ENCODE measurements around the gene ZNF584. TPM values are rescaled to one million over a fixed set of nuclear protein-coding genes. Genes with fewer than 3 reads are reported as not detected.

Gene ZNF584
- total and polyA plus RNA-seq, 10 of the 15 experiments (the other 5 are each of a cell fraction or from before 2014, with no cell fraction given) = 2.0 to 10.7 (median 6.3) TPM

DNA sequence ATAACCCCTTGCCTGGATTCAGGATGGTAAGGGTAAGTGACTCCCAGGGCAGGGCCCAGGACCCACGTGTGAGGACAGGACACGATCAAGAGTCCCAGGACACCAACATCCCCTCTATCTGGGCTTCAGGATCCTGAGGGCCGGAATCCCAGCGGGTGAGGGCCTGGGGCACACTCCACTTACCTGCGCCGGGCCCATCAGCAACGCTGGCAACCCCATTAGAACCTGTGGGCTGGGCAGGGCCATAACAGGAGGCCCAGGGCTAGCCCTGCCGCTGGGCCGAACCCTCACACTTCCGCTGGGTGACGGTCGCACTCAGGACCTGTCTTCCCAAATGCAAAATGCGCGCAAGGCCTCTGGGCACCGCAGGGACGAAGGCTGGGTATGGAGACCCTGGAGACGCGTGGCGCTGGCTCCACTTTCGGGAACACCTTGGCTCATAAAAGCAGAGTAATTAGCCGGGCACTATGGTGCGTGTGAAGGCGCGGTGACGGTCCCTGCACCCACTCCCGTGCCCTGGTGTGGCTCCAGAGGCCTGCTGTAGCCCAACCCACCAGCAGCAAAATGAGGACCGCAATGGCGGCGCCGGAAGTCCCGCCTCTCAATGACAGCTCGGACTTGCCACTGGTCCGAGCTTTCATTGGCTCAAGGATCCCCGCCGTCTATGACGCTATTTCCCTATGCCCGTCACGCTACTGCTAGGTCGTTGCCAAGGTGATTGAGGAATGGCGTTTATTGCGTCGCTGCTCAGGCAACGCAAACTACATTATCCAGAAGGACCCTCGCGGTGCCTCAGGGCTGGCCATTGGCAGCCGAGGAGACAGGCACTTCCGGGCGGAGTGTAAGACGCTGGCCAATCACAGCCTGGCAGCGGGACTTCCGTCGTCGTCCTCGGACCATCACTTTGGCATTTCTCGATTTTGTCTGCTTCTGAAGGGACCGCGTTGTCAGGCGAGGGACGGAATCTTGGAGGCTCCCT, 31.4 kb downstream of the ZNF584 start, which contains the start of gene ZNF132 (continued):
- TF ChIP-seq NFXL1 (IDR thresholded peaks at IDR 0.05; ENCODE audit: borderline replicate concordance) (no peak), SRF (IDR thresholded peaks at IDR 0.05; ENCODE audit: low read depth in 2 of 2, low read length in 2 of 2) (0 out of 4 replicates have a peak, but pooled peaks of 1 of the 2 experiments have one; percentile 3), SIX5 (IDR thresholded peaks at IDR 0.05; ENCODE audit: low read depth, low read length, severe bottlenecking) (peak; percentile 84), GABPA (IDR thresholded peaks at IDR 0.05; ENCODE audit: low read depth) (peak; percentile 91), YY1 (IDR thresholded peaks at IDR 0.05; ENCODE audit: low read depth, low read length) (peak; percentile 97), SREBF1 (IDR thresholded peaks at IDR 0.05; ENCODE audit: low read length) (peak; percentile 19; the same call in 1 of the 2 replicates), BMI1 (IDR thresholded peaks at IDR 0.05; ENCODE audit: borderline replicate concordance) (peak; percentile 92), IRF4 (IDR thresholded peaks at IDR 0.05; ENCODE audit: low read depth, low read length) (no peak), IKZF1 (conservative IDR thresholded peaks at IDR 0.05) (peak; percentile 64), NBN (IDR thresholded peaks at IDR 0.05) (0 out of 2 replicates have a peak, but pooled peaks have one; percentile 60), FOXM1 (IDR thresholded peaks at IDR 0.05; ENCODE audit: low read depth, low read length) (no peak), KLF5 (IDR thresholded peaks at IDR 0.05; ENCODE audit: partially characterized antibody) (no peak), TARDBP (IDR thresholded peaks at IDR 0.05; ENCODE audit: borderline replicate concordance) (0 out of 2 replicates have a peak, but pooled peaks have one; percentile 43)
- TF ChIP-seq, protein P1, sequence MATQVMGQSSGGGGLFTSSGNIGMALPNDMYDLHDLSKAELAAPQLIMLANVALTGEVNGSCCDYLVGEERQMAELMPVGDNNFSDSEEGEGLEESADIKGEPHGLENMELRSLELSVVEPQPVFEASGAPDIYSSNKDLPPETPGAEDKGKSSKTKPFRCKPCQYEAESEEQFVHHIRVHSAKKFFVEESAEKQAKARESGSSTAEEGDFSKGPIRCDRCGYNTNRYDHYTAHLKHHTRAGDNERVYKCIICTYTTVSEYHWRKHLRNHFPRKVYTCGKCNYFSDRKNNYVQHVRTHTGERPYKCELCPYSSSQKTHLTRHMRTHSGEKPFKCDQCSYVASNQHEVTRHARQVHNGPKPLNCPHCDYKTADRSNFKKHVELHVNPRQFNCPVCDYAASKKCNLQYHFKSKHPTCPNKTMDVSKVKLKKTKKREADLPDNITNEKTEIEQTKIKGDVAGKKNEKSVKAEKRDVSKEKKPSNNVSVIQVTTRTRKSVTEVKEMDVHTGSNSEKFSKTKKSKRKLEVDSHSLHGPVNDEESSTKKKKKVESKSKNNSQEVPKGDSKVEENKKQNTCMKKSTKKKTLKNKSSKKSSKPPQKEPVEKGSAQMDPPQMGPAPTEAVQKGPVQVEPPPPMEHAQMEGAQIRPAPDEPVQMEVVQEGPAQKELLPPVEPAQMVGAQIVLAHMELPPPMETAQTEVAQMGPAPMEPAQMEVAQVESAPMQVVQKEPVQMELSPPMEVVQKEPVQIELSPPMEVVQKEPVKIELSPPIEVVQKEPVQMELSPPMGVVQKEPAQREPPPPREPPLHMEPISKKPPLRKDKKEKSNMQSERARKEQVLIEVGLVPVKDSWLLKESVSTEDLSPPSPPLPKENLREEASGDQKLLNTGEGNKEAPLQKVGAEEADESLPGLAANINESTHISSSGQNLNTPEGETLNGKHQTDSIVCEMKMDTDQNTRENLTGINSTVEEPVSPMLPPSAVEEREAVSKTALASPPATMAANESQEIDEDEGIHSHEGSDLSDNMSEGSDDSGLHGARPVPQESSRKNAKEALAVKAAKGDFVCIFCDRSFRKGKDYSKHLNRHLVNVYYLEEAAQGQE (IDR thresholded peaks at IDR 0.05; ENCODE audit: low read depth, low read length) = no peak
- TF ChIP-seq, protein P2, sequence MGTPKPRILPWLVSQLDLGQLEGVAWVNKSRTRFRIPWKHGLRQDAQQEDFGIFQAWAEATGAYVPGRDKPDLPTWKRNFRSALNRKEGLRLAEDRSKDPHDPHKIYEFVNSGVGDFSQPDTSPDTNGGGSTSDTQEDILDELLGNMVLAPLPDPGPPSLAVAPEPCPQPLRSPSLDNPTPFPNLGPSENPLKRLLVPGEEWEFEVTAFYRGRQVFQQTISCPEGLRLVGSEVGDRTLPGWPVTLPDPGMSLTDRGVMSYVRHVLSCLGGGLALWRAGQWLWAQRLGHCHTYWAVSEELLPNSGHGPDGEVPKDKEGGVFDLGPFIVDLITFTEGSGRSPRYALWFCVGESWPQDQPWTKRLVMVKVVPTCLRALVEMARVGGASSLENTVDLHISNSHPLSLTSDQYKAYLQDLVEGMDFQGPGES (IDR thresholded peaks at IDR 0.05) = peak; percentile 40; the same call in 1 of the 2 replicates
- TF ChIP-seq, protein P3, sequence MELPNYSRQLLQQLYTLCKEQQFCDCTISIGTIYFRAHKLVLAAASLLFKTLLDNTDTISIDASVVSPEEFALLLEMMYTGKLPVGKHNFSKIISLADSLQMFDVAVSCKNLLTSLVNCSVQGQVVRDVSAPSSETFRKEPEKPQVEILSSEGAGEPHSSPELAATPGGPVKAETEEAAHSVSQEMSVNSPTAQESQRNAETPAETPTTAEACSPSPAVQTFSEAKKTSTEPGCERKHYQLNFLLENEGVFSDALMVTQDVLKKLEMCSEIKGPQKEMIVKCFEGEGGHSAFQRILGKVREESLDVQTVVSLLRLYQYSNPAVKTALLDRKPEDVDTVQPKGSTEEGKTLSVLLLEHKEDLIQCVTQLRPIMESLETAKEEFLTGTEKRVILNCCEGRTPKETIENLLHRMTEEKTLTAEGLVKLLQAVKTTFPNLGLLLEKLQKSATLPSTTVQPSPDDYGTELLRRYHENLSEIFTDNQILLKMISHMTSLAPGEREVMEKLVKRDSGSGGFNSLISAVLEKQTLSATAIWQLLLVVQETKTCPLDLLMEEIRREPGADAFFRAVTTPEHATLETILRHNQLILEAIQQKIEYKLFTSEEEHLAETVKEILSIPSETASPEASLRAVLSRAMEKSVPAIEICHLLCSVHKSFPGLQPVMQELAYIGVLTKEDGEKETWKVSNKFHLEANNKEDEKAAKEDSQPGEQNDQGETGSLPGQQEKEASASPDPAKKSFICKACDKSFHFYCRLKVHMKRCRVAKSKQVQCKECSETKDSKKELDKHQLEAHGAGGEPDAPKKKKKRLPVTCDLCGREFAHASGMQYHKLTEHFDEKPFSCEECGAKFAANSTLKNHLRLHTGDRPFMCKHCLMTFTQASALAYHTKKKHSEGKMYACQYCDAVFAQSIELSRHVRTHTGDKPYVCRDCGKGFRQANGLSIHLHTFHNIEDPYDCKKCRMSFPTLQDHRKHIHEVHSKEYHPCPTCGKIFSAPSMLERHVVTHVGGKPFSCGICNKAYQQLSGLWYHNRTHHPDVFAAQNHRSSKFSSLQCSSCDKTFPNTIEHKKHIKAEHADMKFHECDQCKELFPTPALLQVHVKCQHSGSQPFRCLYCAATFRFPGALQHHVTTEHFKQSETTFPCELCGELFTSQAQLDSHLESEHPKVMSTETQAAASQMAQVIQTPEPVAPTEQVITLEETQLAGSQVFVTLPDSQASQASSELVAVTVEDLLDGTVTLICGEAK (IDR thresholded peaks at IDR 0.05; ENCODE audit: borderline replicate concordance) = peak; percentile 90
- TF ChIP-seq, protein P4, sequence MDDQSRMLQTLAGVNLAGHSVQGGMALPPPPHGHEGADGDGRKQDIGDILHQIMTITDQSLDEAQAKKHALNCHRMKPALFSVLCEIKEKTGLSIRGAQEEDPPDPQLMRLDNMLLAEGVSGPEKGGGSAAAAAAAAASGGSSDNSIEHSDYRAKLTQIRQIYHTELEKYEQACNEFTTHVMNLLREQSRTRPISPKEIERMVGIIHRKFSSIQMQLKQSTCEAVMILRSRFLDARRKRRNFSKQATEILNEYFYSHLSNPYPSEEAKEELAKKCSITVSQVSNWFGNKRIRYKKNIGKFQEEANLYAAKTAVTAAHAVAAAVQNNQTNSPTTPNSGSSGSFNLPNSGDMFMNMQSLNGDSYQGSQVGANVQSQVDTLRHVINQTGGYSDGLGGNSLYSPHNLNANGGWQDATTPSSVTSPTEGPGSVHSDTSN (IDR thresholded peaks at IDR 0.05; ENCODE audit: insufficient replicate concordance, low read depth, low read length) = peak; percentile 80
- TF ChIP-seq, protein P5, sequence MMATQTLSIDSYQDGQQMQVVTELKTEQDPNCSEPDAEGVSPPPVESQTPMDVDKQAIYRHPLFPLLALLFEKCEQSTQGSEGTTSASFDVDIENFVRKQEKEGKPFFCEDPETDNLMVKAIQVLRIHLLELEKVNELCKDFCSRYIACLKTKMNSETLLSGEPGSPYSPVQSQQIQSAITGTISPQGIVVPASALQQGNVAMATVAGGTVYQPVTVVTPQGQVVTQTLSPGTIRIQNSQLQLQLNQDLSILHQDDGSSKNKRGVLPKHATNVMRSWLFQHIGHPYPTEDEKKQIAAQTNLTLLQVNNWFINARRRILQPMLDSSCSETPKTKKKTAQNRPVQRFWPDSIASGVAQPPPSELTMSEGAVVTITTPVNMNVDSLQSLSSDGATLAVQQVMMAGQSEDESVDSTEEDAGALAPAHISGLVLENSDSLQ (IDR thresholded peaks at IDR 0.05) = peak; percentile 95
